ACC112 (cell line): ENCODE results near the gene LRPAP1.
A peak's percentile ranks its signal among the peaks of the same experiment; 100 is the strongest.
"Not testable (repeated sequence)": the region's sequence is repeated elsewhere in the genome, so short reads cannot be mapped to it uniquely, and the experiment has no call there.

Source experiments
- H2AFZ ChIP-seq: fragments of 200-600 bp; sonication (generic); one replicate; pipeline ENCODE4 v1.6.0; 2017; ENCODE audit warnings: antibody characterized with exemption, low read length; ENCODE audit not compliant: unreplicated experiment
- H3K27ac ChIP-seq: fragments of 200-600 bp; sonication (generic); 2 replicates; pipeline ENCODE4 v1.5.1; 2014; ENCODE audit warnings: low read depth, mild to moderate bottlenecking, antibody characterized with exemption, low read length, moderate library complexity
- H3K27me3 ChIP-seq: fragments of 200-600 bp; sonication (generic); 2 replicates; pipeline ENCODE4 v1.6.1; 2014; ENCODE audit warnings: mild to moderate bottlenecking, antibody characterized with exemption, low read length, moderate library complexity, mixed read lengths; ENCODE audit not compliant: insufficient read depth
- H3K36me3 ChIP-seq: fragments of 200-600 bp; sonication (generic); 2 replicates; pipeline ENCODE4 v1.6.1; 2016; ENCODE audit warnings: mild to moderate bottlenecking, antibody characterized with exemption, low read length, moderate library complexity, mixed read lengths; ENCODE audit not compliant: insufficient read depth
- H3K4me1 ChIP-seq: fragments of 200-600 bp; sonication (generic); one replicate; pipeline ENCODE4 v1.6.1; 2016; ENCODE audit warnings: low read length, mixed read lengths; ENCODE audit not compliant: insufficient read depth, unreplicated experiment, control insufficient read depth
- H3K4me3 ChIP-seq: fragments of 200-600 bp; sonication (generic); 2 replicates; pipeline ENCODE4 v1.5.1; 2014; ENCODE audit warnings: mild to moderate bottlenecking, low read depth, low read length
- H3K79me2 ChIP-seq: fragments of 200-600 bp; sonication (generic); one replicate; pipeline ENCODE4 v1.6.0; 2016; ENCODE audit warnings: low read length; ENCODE audit not compliant: control insufficient read depth, unreplicated experiment, insufficient read depth

LRPAP1 gene

DNA sequence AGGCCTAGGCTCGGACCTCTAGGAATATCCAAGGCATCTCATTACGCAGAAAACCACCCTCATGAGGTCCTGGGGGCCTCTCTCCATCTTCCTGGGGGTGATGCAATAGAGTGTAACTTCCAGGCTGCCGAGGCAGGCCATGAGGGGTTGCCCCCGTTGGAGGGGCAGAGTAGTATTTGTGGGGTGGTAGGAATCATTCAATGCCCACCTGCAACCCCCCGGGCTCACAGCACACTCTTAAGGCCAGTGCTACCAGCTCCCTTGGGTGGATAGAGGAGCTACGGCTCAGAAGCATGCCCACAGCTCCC is 17.4 kb upstream of the LRPAP1 start:
- H2AFZ ChIP-seq, H3K36me3 ChIP-seq, H3K4me1 ChIP-seq, H3K27ac ChIP-seq, H3K79me2 ChIP-seq, H3K4me3 ChIP-seq, H3K27me3 ChIP-seq: not testable (repeated sequence)

DNA sequence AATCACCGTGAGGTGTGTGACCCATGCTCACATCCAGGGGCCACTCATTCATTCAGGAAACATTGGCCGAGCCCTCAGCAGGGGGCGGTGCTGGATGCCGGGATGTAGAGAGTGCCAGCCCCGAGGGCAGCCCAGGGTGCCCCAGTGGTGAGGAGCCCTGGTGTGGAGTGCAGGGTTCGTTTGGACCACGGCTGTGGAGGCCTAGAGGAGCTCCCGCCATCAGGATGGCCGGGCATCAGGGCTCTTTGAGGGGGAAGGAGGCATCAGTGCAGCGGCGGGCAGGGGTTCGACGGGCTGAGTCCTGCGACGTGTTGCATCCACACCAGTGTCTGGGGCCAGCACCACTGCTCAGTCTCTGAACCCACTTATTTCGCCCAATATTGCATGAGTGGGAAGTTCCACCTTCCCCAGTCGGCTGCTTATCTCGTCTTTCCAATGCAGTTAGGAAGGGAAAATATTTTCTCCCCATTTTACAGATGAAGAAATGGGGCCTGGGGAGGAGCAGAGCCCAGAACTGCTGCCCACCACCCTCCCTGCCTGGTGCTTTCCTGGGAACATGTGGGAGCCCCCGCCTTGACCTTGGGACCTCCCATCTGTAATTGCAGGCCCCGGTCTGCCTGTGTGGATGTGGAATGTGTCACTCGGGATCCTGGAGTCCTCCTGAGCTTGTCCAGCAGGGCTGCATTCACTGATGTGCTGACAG is 16.9 kb upstream of the LRPAP1 start:
- H2AFZ ChIP-seq, H3K79me2 ChIP-seq: not testable (repeated sequence)

DNA sequence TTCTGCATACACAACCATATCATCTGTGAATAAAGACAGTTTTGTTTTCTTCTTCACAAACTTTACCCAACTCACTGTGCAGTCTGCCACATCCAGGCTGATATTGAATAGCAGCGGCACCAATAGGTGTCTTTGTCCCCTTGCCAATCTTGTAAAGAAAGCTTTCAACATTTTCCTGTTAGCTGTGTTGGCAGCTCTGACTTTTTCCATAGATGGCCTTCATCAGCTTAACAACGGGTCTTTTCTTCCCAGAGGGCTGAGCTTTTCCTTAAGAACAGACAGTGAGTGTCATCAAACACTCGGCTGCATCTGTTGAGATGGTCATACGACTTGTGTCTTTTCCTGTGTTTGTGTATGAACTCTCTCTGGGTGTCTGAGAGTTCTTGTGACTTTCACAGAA is 14.5 kb upstream of the LRPAP1 start:
- not testable (repeated sequence) for H3K36me3 ChIP-seq, H3K27ac ChIP-seq, H3K27me3 ChIP-seq, H3K4me3 ChIP-seq, H3K4me1 ChIP-seq, H2AFZ ChIP-seq, H3K79me2 ChIP-seq

More for the DNA sequence above, 16.9 kb upstream of the LRPAP1 start:
- not testable (repeated sequence) for H3K27me3 ChIP-seq, H3K36me3 ChIP-seq, H3K4me3 ChIP-seq, H3K4me1 ChIP-seq, H3K27ac ChIP-seq

DNA sequence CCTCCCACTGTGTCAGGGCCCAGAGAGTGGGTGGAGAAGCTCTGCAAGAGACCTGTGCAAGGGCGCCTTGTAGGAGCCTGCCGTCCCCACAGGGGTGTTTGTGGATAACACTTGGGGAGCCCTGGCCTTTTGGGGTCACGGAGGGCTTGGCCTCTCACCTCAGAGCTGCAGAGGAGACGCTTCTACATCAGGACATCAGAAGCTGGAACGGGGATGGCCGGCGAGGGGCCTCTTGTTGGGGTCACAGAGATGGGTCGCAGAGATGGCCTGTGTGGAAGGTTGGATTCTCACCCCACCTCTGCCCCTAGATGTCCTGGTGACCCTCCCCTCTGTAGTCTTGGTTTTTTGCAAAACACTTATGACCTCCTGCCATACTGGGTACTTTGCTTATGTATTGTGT is 13.1 kb upstream of the LRPAP1 start:
- not testable (repeated sequence) for H3K4me1 ChIP-seq, H3K27ac ChIP-seq, H3K27me3 ChIP-seq, H3K36me3 ChIP-seq, H3K4me3 ChIP-seq, H2AFZ ChIP-seq, H3K79me2 ChIP-seq

DNA sequence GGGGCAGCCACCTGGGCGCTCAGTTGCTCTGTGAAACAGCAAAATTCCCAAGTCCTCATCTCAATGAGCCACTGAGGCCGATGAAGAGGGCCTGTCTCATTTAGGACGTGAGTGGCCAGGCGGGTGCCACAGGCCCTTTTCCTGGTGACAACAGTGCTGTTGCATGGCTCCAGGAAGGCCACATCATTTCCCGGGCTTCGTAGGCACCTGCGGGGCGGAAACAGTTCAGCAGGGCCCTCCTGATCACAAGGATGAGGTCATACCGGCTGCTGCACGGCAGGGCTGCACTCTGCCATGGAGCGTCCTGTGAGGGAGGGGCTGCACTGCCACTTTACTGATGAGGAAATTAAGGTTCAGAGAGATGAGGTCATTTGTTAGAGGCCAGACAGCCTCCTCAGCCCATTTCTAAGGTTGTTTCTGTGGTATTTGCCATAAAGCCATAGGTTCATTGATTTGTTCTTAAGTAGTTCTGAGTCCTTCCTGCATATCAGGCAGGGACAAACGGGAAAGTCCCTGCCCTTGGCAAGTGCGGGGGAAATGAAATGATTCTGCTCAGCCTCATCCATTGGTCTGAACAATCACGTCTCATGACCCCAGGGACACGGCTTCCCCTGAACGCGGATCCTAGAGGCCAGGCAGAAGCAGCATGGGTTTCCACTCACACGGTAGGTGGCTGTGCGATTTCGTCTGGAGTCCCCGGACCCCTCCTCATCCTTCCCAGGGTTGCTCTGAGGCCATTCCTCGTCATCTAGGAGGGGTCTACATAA is 12.2 kb upstream of the LRPAP1 start:
- H3K4me1 ChIP-seq, H2AFZ ChIP-seq, H3K27ac ChIP-seq, H3K79me2 ChIP-seq, H3K36me3 ChIP-seq, H3K27me3 ChIP-seq, H3K4me3 ChIP-seq: not testable (repeated sequence)

- H3K27me3 ChIP-seq, H3K36me3 ChIP-seq, H3K4me1 ChIP-seq, H3K4me3 ChIP-seq, H3K27ac ChIP-seq, H3K79me2 ChIP-seq, H2AFZ ChIP-seq: not testable (repeated sequence)
Measured at GRCh38 chr4:3543415-3543814, 11.2 kb upstream of the LRPAP1 start.

- not testable (repeated sequence) for H3K79me2 ChIP-seq, H3K36me3 ChIP-seq, H2AFZ ChIP-seq, H3K27me3 ChIP-seq, H3K4me3 ChIP-seq, H3K27ac ChIP-seq, H3K4me1 ChIP-seq
Measured at GRCh38 chr4:3538906-3539305, 6.7 kb upstream of the LRPAP1 start.

DNA sequence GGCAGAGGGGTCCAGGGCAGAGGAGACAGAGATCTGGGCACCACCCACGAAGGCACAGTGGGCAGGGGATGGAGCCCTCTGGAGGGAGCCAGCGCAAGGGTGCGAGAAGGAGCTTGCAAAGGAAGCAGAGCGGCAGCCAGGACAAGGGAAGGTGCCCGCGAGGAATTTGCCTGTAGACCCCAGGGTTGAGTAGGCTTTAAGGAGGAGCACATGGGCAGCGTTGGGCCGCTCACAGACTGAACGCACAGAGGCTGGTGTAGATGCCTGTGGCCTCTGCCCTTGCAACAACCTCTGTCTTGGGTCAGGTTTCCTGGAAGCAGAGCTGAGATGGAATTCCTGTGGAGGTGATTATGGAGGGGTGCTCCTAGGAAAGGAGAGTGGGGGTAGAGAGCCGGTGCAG is 3.6 kb upstream of the LRPAP1 start:
- H2AFZ ChIP-seq, H3K27ac ChIP-seq, H3K36me3 ChIP-seq, H3K4me1 ChIP-seq, H3K4me3 ChIP-seq, H3K27me3 ChIP-seq: not testable (repeated sequence)
- peaks cover 10% of the 10 kb centered on the region for H3K79me2 ChIP-seq

- Histone ChIP-seq H3K79me2 (peaks cover 19% of the 10 kb centered on the region), H3K4me1 (peaks cover 16% of the 10 kb centered on the region), H3K27me3 (peaks cover 6% of the 10 kb centered on the region), H3K27ac (no peak overlapping the region), H2AFZ (no peak overlapping the region), H3K36me3 (no peaks in the 10 kb centered on the region), H3K4me3 (no peak overlapping the region)
Measured at GRCh38 chr4:3533423-3533820, 1.2 kb upstream of the LRPAP1 start.

GRCh38 chr4:3532751-3533422 is 665 bp upstream of the LRPAP1 start:
- H3K79me2 ChIP-seq, result peaks cover 19% of the 10 kb centered on the region
- no peak overlapping the region for H3K27ac ChIP-seq
- H3K36me3 ChIP-seq, result no peaks in the 10 kb centered on the region
- peak overlapping the region; percentile 94 for H2AFZ ChIP-seq
- H3K27me3 ChIP-seq, result peaks cover 6% of the 10 kb centered on the region
- peaks cover 16% of the 10 kb centered on the region for H3K4me1 ChIP-seq
- peak overlapping the region; percentile 99 for H3K4me3 ChIP-seq

DNA sequence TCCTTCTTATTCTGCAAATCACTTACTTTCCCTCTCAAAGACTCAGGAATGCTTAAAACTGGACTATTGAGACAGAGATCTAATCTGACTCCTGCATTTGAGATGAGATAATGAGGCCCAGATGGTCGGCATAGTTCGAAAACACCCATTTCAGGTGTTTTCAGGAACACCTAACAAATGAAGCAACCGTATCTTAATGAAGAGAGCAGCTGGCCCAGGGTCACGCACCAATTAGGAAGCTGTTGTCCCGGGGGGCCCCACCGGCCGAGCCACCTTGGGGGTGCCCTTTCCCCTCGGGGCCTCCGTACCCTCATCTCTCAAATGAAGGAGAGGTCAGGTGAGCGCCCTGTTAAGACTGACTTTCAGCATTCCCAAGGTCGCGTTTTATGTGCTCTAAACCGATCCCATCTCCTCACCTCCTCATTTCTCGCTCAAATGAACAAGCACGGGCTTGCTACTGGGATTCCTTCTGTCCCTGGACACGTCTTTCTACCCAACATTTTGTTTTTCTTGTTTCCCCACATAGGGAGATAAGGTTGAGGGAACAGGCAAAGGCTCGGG is 824 bp downstream of the LRPAP1 start:
- Histone ChIP-seq H3K27ac (no peak overlapping the region), H3K27me3 (peaks cover 6% of the 10 kb centered on the region), H3K4me3 (peak overlapping the region; percentile 99), H3K4me1 (peaks cover 16% of the 10 kb centered on the region), H2AFZ (peak overlapping the region; percentile 84), H3K79me2 (peaks cover 19% of the 10 kb centered on the region), H3K36me3 (no peaks in the 10 kb centered on the region)
